ENCODE results near the gene TBC1D1. TPM values are rescaled to one million over a fixed set of nuclear protein-coding genes. Genes with fewer than 3 reads are reported as not detected.

TBC1D1 gene
- total RNA-seq, 4 donors from 2014 or later: 122 to 258 (median 139) TPM

- no peak overlapping the region for H3K27ac ChIP-seq
- H3K4me3 ChIP-seq: no peak overlapping the region
- no peaks in the 10 kb centered on the region for H3K27me3 ChIP-seq
- intact Hi-C loops (cut with DNase I; ENCODE audit: low total_unique reads): no loop called here
- no peak for DNase-seq
- TF ChIP-seq POLR2AphosphoS5 (IDR thresholded peaks at IDR 0.05) (no peak), CTCF (IDR thresholded peaks at IDR 0.05) (no peak), EP300 (IDR thresholded peaks at IDR 0.05; ENCODE audit: low read depth) (no peak), POLR2A (IDR thresholded peaks at IDR 0.05) (no peak)
- 86 to 89% methylated on average over 7 of the region's 7 CpGs for WGBS, 2 donors (ENCODE audit: low coverage in 1 of 2)
- in situ Hi-C loops (cut with MboI; ENCODE audit: low pct_ligation_motif_present in 1 of 4, low pct_unique_long_range_greater_than_20kb in 1 of 4, low sequenced_read_pairs in 3 of 4): loop anchor here in 3 of 4 donors (25.0 kb wide), 2 partner anchors 153 to 428 kb away; partner anchors contain the start of gene TBC1D1 (in 1 of the 3)
- no peaks in the 10 kb centered on the region for H3K4me1 ChIP-seq
- H3K36me3 ChIP-seq: peaks cover 0 to 3% (median 0%) of the 10 kb centered on the region in 4 donors
- H3K9me3 ChIP-seq: no peaks in the 10 kb centered on the region
Observed at GRCh38 chr4:38040619-38041018, 149.7 kb downstream of the TBC1D1 start.

DNA sequence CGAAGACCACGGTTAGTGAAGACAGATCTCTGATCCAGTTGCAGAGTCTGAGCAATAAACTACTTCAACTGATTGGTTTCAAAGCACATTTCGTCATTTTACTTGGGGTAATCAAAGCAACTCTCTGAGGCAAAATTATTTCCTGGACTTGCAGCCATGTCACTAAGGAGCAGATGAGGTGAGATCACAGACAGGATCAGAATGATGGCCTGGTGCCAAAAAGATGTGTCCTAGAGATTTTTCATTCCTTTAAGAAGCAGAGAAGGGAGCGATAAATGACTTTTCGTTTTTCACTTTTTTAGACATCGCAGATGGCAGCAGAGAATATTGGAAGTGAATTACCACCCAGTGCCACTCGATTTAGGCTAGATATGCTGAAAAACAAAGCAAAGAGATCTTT lies 153.2 kb downstream of the TBC1D1 start:
- no peak for DNase-seq
- 74 to 88% methylated on average over 7 of the region's 7 CpGs for WGBS, 2 donors (ENCODE audit: low coverage in 1 of 2)
- Histone ChIP-seq H3K9me3 (no peaks in the 10 kb centered on the region), H3K27ac (peak overlapping the region in 1 of 4 donors; percentile 57), H3K4me1 (peaks cover 0 to 11% (median 8%) of the 10 kb centered on the region in 4 donors), H3K27me3 (no peaks in the 10 kb centered on the region), H3K36me3 (peaks cover 0 to 3% (median 0%) of the 10 kb centered on the region in 4 donors), H3K4me3 (no peak overlapping the region)
- in situ Hi-C loops (cut with MboI; ENCODE audit: low pct_ligation_motif_present in 1 of 4, low pct_unique_long_range_greater_than_20kb in 1 of 4, low sequenced_read_pairs in 3 of 4) (loop anchor here in 3 of 4 donors (25.0 kb wide), 2 partner anchors 157 to 432 kb away; partner anchors contain the start of gene TBC1D1 (in 1 of the 3)), intact Hi-C loops (cut with DNase I; ENCODE audit: low total_unique reads) (no loop called here)
- TF ChIP-seq CTCF (IDR thresholded peaks at IDR 0.05) (no peak), POLR2AphosphoS5 (IDR thresholded peaks at IDR 0.05) (no peak), EP300 (IDR thresholded peaks at IDR 0.05; ENCODE audit: low read depth) (no peak), POLR2A (IDR thresholded peaks at IDR 0.05) (no peak)

DNA sequence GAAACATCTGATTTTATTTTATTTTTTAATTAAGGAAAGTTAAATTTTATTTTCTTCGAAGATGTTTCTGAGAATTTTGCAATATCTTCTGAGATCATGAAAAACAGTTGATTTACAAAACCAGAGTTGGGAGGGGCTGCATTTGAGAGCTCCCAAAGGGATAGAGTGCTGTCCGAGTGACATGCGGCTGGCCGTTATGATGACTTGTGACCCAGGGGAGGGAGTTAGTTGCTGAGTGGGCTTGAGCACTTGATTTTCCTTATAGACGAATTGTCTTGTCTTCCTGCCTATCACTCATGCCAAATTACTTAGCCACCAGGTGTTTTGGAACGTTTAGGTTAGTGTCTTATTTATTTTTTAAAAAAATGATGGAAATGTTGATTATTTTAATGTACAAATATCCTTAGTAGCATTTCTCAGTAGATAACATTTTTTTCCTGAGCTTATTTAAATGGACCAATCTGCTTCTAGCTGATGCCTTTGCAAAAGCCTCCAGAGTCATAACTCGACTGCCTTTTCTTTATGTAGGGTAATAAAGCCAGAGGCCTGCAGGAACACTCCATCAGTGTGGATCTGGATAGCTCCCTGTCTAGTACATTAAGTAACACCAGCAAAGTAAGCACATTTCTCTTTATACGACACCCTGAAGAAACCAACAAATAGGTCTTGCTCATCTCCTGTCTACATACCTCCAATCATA lies 154.6 kb downstream of the TBC1D1 start:
- H3K9me3 ChIP-seq: no peaks in the 10 kb centered on the region
- no peak overlapping the region for H3K4me3 ChIP-seq
- peaks cover 0 to 3% (median 0%) of the 10 kb centered on the region in 4 donors for H3K36me3 ChIP-seq
- H3K27me3 ChIP-seq: no peaks in the 10 kb centered on the region
- WGBS, 2 donors (ENCODE audit: low coverage in 1 of 2): 80 to 87% methylated on average over 6 to 8 of the region's 8 CpGs
- in situ Hi-C loops (cut with MboI; ENCODE audit: low pct_ligation_motif_present in 1 of 4, low pct_unique_long_range_greater_than_20kb in 1 of 4, low sequenced_read_pairs in 3 of 4): loop anchor here in 3 of 4 donors (25.0 kb wide), 2 partner anchors 158 to 433 kb away; partner anchors contain the start of gene TBC1D1 (in 1 of the 3)
- intact Hi-C loops (cut with DNase I; ENCODE audit: low total_unique reads): no loop called here
- H3K4me1 ChIP-seq: peaks cover 0 to 23% (median 15%) of the 10 kb centered on the region in 4 donors
- no peak for DNase-seq
- TF ChIP-seq CTCF (IDR thresholded peaks at IDR 0.05) (no peak), EP300 (IDR thresholded peaks at IDR 0.05; ENCODE audit: low read depth) (no peak), POLR2A (IDR thresholded peaks at IDR 0.05) (no peak), POLR2AphosphoS5 (IDR thresholded peaks at IDR 0.05) (no peak)
- peak overlapping the region in 3 of 4 donors; percentile 9 to 57 (median 11) for H3K27ac ChIP-seq

DNA sequence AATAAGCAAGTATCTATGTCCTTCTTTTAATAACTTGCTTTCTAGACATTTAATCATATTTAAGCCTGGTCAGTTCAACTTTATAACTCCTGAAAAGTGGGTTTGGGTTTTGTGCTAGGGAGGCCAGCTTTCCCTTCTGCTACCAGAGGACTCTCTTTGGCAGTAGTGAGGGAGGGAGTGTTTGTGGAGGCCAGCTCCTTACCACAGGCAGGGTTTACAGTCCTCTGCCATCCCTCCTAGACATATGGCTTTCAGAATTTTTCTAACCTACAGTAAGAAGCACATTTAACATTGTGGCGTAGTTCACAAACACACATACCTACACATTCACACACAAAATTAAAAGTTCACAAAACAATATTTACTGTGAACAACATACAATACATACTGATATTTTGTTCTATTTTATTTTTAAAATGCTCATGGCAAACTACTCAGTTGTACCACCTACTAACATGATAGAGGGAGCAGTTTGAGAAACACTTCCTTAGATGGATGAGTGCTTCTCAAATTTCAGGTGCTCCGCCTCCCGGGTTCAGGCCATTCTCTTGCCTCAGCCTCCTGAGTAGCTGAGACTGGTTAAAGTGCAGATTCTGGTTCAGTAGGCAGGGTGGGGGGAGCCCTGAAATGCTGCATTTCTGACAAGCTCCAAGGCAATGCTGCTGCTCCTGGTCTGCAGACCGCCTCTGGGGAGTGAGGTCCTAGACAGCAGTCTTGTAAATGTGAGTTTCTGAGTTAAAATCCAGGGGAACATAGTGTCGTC lies 156.0 kb downstream of the TBC1D1 start:
- no peak for DNase-seq
- Histone ChIP-seq H3K4me3 (no peak overlapping the region), H3K9me3 (no peaks in the 10 kb centered on the region), H3K27ac (peak overlapping the region in 3 of 4 donors; percentile 36 to 55 (median 48)), H3K36me3 (peaks cover 0 to 3% (median 0%) of the 10 kb centered on the region in 4 donors), H3K4me1 (peaks cover 0 to 23% (median 17%) of the 10 kb centered on the region in 4 donors), H3K27me3 (no peaks in the 10 kb centered on the region)
- 57 to 83% methylated on average over 1 to 5 of the region's 5 CpGs for WGBS, 2 donors (ENCODE audit: low coverage in 1 of 2)
- intact Hi-C loops (cut with DNase I; ENCODE audit: low total_unique reads) (no loop called here), in situ Hi-C loops (cut with MboI; ENCODE audit: low pct_ligation_motif_present in 1 of 4, low pct_unique_long_range_greater_than_20kb in 1 of 4, low sequenced_read_pairs in 3 of 4) (loop anchor here in 3 of 4 donors (25.0 kb wide), 2 partner anchors 160 to 435 kb away; partner anchors contain the start of gene TBC1D1 (in 1 of the 3))
- TF ChIP-seq EP300 (IDR thresholded peaks at IDR 0.05; ENCODE audit: low read depth) (no peak), CTCF (IDR thresholded peaks at IDR 0.05) (no peak), POLR2AphosphoS5 (IDR thresholded peaks at IDR 0.05) (no peak), POLR2A (IDR thresholded peaks at IDR 0.05) (no peak)

All from transverse colon (tissue), 4 donors.